HUES64 (cell line): ENCODE results near the gene SIRT5.

Experiments
- H3K27ac ChIP-seq: 2 replicates; pipeline ENCODE4 v1.7.0; 2013; ENCODE audit warnings: low read depth, low read length, inconsistent platforms
- H3K27me3 ChIP-seq: 2 replicates; pipeline ENCODE4 v1.6.1; 2013; ENCODE audit warnings: mild to moderate bottlenecking, low read length; ENCODE audit not compliant: insufficient read depth
- H3K36me3 ChIP-seq: 2 replicates; pipeline ENCODE4 v1.6.1; 2013; ENCODE audit warnings: mild to moderate bottlenecking, low read length; ENCODE audit not compliant: insufficient read depth
- H3K4me1 ChIP-seq: 2 replicates; pipeline ENCODE4 v1.6.1; 2013; ENCODE audit warnings: mild to moderate bottlenecking, low read length, moderate library complexity; ENCODE audit not compliant: insufficient read depth
- H3K4me3 ChIP-seq: 2 replicates; pipeline ENCODE4 v1.5.1; 2013; ENCODE audit warnings: mild to moderate bottlenecking, low read length, moderate library complexity
- H3K9ac ChIP-seq: 2 replicates; pipeline ENCODE4 v1.6.1; 2013; ENCODE audit warnings: mild to moderate bottlenecking, low read depth, low read length
- H3K9me3 ChIP-seq: 2 replicates; pipeline ENCODE4 v1.6.1; 2013; ENCODE audit warnings: low read depth, low read length; ENCODE audit not compliant: insufficient read depth
- WGBS: fragments of 150-250, 120-280 bp; methylation state at CpG from one replicate; pipeline ENCODE4 v1.1.7; 2013; ENCODE audit warnings: missing lambda C conversion rate; 5-methylcytosine and 5-hydroxymethylcytosine counted together

The SIRT5 gene

GRCh38 chr6:13663986-13664385 is 89.6 kb downstream of the SIRT5 start:
- Histone ChIP-seq H3K4me1 (peaks cover 21% of the 10 kb centered on the region), H3K9ac (no peak overlapping the region), H3K27ac (no peak overlapping the region), H3K36me3 (no peaks in the 10 kb centered on the region), H3K9me3 (no peaks in the 10 kb centered on the region), H3K27me3 (no peaks in the 10 kb centered on the region), H3K4me3 (no peak overlapping the region)
- WGBS = 93% methylated on average over 4 of the region's 4 CpGs
